Ishikawa (cell line): Measurements from ENCODE around the gene NSMF.

ENCODE experiments used
- CEBPB ChIP-seq: IDR thresholded peaks from 2 replicates; pipeline ENCODE4 v1.6.1; 2012
- CREB1 ChIP-seq: IDR thresholded peaks from 2 replicates; pipeline ENCODE4 v1.6.1; 2012; ENCODE audit warnings: low read depth
- EGR1 ChIP-seq: IDR thresholded peaks from 2 replicates; pipeline ENCODE4 v1.6.1; 2012
- EP300 ChIP-seq: IDR thresholded peaks from 2 replicates; pipeline ENCODE4 v1.6.1; 2012; ENCODE audit warnings: borderline replicate concordance
- FOXM1 ChIP-seq: IDR thresholded peaks from 2 replicates; pipeline ENCODE4 v1.6.1; 2012; ENCODE audit warnings: low read depth, borderline replicate concordance
- NFIC ChIP-seq: IDR thresholded peaks from 2 replicates; pipeline ENCODE4 v1.6.1; 2012
- RAD21 ChIP-seq: IDR thresholded peaks from 2 replicates; pipeline ENCODE4 v1.6.1; 2012; ENCODE audit warnings: low read depth
- TAF1 ChIP-seq: IDR thresholded peaks from 2 replicates; pipeline ENCODE4 v1.6.1; 2012; ENCODE audit warnings: low read depth, mild to moderate bottlenecking
- TCF12 ChIP-seq: IDR thresholded peaks from 2 replicates; pipeline ENCODE4 v1.6.1; 2012; ENCODE audit warnings: low read depth
- TEAD4 ChIP-seq: IDR thresholded peaks from 2 replicates; pipeline ENCODE4 v1.6.1; 2012
- USF1 ChIP-seq: IDR thresholded peaks from 2 replicates; pipeline ENCODE4 v1.6.1; 2012
- YY1 ChIP-seq: IDR thresholded peaks from 2 replicates; pipeline ENCODE4 v1.6.1; 2012; ENCODE audit warnings: low read depth
- ZBTB7A ChIP-seq: IDR thresholded peaks from 2 replicates; pipeline ENCODE4 v1.6.1; 2012; ENCODE audit warnings: low read depth
- TF ChIP-seq, protein P1 (sequence below): IDR thresholded peaks from 2 replicates; pipeline ENCODE4 v1.6.1; 2012; ENCODE audit warnings: low read depth, mild to moderate bottlenecking
- TF ChIP-seq, protein P2 (sequence below): IDR thresholded peaks from 2 replicates; pipeline ENCODE4 v1.6.1; 2012

NSMF gene

DNA sequence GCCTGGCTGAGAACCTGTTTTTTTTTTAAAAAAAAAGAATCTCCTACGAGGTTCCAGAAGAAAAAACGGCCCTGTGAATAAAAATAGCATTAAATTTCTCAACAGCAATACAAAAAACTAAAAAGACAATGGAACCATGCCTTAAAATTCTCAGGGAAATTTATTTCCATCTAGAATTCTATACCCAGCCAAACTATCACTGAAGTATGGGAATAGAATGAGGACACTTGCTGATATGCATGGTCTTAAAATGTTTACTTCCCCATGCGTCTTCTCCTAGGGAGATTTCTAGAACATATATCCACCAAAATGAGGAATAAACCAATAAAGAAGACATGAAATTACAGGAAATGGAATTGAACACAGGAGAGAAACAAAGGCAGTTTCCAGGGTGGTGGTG, 16.5 kb upstream of the NSMF start:
- TF ChIP-seq YY1: no peak
- no peak for TF ChIP-seq ZBTB7A
- TF ChIP-seq RAD21: no peak
- no peak for TF ChIP-seq USF1
- TF ChIP-seq, protein P1, sequence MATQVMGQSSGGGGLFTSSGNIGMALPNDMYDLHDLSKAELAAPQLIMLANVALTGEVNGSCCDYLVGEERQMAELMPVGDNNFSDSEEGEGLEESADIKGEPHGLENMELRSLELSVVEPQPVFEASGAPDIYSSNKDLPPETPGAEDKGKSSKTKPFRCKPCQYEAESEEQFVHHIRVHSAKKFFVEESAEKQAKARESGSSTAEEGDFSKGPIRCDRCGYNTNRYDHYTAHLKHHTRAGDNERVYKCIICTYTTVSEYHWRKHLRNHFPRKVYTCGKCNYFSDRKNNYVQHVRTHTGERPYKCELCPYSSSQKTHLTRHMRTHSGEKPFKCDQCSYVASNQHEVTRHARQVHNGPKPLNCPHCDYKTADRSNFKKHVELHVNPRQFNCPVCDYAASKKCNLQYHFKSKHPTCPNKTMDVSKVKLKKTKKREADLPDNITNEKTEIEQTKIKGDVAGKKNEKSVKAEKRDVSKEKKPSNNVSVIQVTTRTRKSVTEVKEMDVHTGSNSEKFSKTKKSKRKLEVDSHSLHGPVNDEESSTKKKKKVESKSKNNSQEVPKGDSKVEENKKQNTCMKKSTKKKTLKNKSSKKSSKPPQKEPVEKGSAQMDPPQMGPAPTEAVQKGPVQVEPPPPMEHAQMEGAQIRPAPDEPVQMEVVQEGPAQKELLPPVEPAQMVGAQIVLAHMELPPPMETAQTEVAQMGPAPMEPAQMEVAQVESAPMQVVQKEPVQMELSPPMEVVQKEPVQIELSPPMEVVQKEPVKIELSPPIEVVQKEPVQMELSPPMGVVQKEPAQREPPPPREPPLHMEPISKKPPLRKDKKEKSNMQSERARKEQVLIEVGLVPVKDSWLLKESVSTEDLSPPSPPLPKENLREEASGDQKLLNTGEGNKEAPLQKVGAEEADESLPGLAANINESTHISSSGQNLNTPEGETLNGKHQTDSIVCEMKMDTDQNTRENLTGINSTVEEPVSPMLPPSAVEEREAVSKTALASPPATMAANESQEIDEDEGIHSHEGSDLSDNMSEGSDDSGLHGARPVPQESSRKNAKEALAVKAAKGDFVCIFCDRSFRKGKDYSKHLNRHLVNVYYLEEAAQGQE: no peak
- TF ChIP-seq CREB1: no peak
- TF ChIP-seq CEBPB: no peak
- TF ChIP-seq EGR1: no peak
- TF ChIP-seq, protein P2, sequence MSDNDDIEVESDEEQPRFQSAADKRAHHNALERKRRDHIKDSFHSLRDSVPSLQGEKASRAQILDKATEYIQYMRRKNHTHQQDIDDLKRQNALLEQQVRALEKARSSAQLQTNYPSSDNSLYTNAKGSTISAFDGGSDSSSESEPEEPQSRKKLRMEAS: no peak
- no peak for TF ChIP-seq NFIC
- no peak for TF ChIP-seq TCF12
- no peak for TF ChIP-seq TAF1
- TF ChIP-seq EP300: no peak
- TF ChIP-seq TEAD4: no peak
- no peak for TF ChIP-seq FOXM1

DNA sequence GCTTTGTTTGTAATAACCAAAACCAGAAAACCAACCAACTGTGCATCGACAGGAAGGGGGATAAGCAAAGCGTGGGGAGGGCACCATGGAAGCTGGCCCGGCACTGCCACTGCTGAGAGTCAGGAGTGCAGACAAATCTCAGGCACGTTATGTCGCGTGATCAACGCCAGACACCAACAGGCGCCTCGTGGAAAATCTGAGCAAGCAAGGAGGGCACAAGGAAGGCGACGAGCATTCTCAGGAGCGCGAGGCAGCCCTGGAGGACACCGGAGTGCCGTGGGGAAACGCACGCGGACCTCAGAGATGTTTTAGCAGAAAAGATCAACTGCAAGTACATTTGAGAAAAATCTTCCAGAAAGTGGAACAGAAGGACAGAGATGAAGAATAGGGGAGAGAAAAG, 15.1 kb upstream of the NSMF start:
- TF ChIP-seq, protein P1: no peak
- TF ChIP-seq, protein P2: no peak
- TF ChIP-seq EGR1: no peak
- no peak for TF ChIP-seq TAF1
- no peak for TF ChIP-seq FOXM1
- no peak for TF ChIP-seq YY1
- TF ChIP-seq CEBPB: no peak
- no peak for TF ChIP-seq ZBTB7A

GRCh38 chr9:137470785-137471184, 11.7 kb upstream of the NSMF start:
- TF ChIP-seq NFIC (no peak), CEBPB (no peak), RAD21 (no peak), TEAD4 (no peak), ZBTB7A (no peak), CREB1 (no peak), EGR1 (no peak)
- TF ChIP-seq, protein P1: no peak
- TF ChIP-seq, protein P2: no peak

DNA sequence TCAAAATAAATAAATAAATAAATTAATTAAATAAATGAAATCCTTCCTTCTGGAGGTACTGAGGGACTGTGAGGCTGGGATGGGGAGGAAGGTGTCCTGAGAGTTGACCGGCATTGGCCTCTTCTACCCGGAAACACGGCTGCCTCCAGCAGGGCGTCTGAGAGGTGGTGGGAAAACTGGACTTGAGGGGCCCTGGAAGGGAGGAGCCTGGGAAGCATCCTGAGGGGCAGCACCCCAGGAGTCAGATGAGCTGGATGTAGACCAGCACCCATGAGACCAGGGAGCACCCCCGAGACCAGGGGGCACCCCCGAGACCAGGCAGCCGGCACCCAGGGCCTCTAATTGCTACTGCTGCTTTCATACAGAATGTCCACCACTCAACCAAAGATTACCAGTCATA, 8.8 kb upstream of the NSMF start:
- no peak for TF ChIP-seq EP300
- TF ChIP-seq NFIC: no peak
- TF ChIP-seq, protein P1: no peak
- no peak for TF ChIP-seq TEAD4
- no peak for TF ChIP-seq ZBTB7A
